C4-2B (cell line): ENCODE data around the gene KRTAP4-8.

Source experiments
- CTCF ChIP-seq: fragments of 450-650 bp; conservative IDR thresholded peaks from 2 replicates; pipeline ENCODE4 v1.5.1; 2017; ENCODE audit warnings: mild to moderate bottlenecking
- ZFX ChIP-seq: fragments of 450-650 bp; IDR thresholded peaks from 2 replicates; pipeline ENCODE4 v1.6.1; 2017

- TF ChIP-seq CTCF (no peak), ZFX (no peak)
Observed at GRCh38 chr17:41067281-41067680, 30.7 kb downstream of the KRTAP4-8 start.
